Fibroblast of the aortic adventitia (primary cell): ENCODE data around the gene MRPL18. TPM values are rescaled to one million over a fixed set of nuclear protein-coding genes. Genes with fewer than 3 reads are reported as not detected.
A peak's percentile ranks its signal among the peaks of the same experiment; 100 is the strongest.

Source experiments
- DNase-seq: peaks from one replicate; pipeline ENCODE4 v3.0.0-alpha.2; 2010; ENCODE audit warnings: low read depth
- H3K4me3 ChIP-seq: 2 replicates; pipeline ENCODE4 v1.5.1; 2011; ENCODE audit warnings: low read depth, mild to moderate bottlenecking, control low read depth, low read length, moderate library complexity
- total RNA-seq: library from RNA; depleted of rRNA; stranded (reverse); fragments of >200 nt; gene quantifications from 2 replicates; pipeline ENCODE4 v1.2.3, GENCODE V29; 2012; ENCODE audit warnings: low replicate concordance
- TF ChIP-seq, protein P1 (sequence below): IDR thresholded peaks from 2 replicates; pipeline ENCODE4 v1.5.1; 2011; ENCODE audit warnings: mild to moderate bottlenecking, low read length, control low read depth, inconsistent platforms; ENCODE audit not compliant: insufficient read depth

MRPL18 gene
- total RNA-seq, 1 donor: 103 TPM

DNA sequence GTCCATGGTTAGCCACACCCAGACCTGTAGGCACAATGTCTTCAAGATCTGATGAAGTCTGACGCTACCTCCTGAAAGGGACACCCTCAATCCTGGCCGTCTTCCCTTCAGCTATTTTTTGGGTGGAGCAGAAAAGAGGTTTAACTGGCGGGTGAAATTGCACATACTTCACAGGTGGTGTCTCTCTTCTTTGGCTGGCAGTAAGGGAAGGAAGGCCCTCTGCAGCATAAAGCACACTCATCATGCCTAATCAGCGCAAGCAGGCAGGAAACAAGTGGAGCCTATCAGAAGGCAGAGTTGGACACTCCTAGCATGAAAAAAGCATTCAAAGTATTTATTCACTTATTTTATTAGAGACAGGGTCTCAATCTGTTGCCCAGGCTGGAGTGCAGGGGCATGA lies 42.7 kb downstream of the MRPL18 start:
- TF ChIP-seq, protein P1, sequence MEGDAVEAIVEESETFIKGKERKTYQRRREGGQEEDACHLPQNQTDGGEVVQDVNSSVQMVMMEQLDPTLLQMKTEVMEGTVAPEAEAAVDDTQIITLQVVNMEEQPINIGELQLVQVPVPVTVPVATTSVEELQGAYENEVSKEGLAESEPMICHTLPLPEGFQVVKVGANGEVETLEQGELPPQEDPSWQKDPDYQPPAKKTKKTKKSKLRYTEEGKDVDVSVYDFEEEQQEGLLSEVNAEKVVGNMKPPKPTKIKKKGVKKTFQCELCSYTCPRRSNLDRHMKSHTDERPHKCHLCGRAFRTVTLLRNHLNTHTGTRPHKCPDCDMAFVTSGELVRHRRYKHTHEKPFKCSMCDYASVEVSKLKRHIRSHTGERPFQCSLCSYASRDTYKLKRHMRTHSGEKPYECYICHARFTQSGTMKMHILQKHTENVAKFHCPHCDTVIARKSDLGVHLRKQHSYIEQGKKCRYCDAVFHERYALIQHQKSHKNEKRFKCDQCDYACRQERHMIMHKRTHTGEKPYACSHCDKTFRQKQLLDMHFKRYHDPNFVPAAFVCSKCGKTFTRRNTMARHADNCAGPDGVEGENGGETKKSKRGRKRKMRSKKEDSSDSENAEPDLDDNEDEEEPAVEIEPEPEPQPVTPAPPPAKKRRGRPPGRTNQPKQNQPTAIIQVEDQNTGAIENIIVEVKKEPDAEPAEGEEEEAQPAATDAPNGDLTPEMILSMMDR: no peak
- DNase-seq: no peak
- no peak overlapping the region for H3K4me3 ChIP-seq

DNA sequence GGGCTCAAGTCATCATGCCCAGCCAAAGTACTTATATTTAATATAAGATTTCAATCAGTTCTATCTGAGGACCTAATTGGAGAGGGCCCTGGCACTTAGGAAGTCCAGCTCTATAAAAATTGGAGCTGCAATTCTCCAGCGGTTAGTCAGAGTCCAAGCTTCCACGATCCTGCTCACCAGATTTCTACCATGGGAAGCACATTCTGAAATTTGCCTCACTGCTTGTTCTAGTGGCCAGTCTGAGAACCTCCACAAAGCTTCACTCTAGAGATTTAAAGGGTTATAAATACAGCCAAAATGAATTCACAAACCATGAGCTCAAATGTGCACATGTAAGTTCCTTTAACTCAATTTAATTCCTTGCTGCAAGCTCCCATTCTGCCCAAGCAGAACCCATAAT lies 43.3 kb downstream of the MRPL18 start:
- H3K4me3 ChIP-seq: no peak overlapping the region
- TF ChIP-seq, protein P1: peak; percentile 62
- peak; percentile 80 for DNase-seq

DNA sequence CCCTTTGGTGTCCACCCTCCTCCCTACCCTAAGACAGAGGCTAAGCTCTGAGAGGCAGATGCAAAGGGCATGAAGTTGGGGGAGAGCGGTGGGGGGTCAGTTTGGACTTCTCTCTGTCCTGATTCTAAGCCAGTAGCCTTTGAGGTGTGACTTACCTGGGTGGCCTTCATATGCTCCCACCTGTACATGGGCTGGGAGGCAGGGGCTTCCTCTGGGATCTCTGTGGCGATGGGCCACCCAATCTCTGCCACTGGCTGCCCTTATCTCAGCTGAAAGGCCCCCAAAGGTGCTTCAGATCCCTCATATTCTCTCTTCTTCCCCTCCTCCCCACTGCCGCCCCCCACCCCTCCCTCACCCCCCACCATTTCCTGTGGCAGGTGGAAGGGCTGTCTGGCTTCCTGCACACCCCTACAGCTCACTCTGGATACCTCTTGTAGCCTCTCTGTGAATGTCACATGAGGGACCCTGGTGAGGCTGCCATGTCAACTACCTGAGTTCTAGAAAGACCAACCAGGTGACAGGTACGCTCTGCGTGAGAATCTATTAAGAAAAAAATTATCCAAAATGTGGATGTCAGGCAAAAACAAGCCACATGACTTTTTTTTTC lies 43.8 kb downstream of the MRPL18 start:
- DNase-seq: no peak
- H3K4me3 ChIP-seq: no peak overlapping the region
- TF ChIP-seq, protein P1: no peak

DNA sequence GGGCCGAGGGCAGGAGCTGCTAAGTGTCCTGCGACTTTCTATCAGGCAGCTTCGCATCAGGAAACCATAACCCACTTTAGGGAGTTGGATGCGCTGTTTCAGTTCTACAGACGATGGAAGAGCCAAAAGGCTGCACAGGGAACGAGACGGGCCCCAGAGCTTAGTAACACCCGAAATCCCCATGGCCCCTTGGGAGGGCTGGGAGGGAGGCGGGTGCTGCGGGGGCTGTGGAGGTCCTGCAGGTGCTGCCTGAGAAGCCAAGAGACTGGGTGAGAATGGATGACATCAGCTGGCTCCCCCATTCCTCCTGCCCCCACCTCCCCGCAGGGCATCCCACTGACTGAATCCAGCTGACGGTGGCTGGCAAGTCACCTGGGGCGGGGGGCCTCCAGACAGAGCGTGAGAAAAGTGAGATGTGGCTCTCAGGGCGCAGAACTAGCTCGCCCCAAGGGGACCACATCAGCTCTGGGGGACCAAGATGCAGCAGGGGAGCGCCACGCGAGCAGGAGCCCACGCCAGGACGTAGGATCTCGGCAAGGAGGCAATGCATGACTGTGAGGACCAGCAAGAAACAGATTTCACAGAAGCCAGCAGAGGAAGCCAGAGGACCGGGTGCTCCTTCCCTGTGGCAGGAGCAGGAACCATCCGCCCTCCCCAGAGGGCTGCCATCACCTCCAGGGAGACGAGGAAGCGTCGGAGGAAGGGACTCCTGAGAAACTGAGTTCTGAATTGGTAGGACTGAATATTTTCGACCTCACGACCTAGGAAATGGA lies 46.6 kb downstream of the MRPL18 start:
- DNase-seq: peak; percentile 62

DNA sequence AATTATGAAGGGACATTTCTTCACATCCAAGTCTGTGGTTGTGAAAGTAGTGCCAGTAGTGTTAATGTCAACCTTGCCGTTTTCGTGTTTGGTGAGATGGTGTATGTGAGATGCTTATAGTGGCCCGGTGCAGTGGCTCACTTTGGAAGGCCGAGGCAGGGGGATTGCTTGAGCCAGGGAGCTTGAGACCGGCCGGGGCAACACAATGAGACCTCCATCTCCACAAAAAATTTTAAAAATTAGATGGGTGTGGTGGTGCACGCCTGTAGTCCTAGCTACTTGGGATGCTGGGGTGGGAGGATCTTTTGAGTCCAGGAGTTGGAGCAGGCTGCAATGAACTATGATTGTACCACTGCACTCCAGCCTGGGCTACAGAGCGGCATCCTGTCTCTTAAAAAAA lies 47.2 kb downstream of the MRPL18 start:
- H3K4me3 ChIP-seq: no peak overlapping the region
- DNase-seq: no peak
- TF ChIP-seq, protein P1: no peak

More for the DNA sequence above, 46.6 kb downstream of the MRPL18 start:
- TF ChIP-seq, protein P1: no peak
- peak overlapping the region; percentile 5 for H3K4me3 ChIP-seq

DNA sequence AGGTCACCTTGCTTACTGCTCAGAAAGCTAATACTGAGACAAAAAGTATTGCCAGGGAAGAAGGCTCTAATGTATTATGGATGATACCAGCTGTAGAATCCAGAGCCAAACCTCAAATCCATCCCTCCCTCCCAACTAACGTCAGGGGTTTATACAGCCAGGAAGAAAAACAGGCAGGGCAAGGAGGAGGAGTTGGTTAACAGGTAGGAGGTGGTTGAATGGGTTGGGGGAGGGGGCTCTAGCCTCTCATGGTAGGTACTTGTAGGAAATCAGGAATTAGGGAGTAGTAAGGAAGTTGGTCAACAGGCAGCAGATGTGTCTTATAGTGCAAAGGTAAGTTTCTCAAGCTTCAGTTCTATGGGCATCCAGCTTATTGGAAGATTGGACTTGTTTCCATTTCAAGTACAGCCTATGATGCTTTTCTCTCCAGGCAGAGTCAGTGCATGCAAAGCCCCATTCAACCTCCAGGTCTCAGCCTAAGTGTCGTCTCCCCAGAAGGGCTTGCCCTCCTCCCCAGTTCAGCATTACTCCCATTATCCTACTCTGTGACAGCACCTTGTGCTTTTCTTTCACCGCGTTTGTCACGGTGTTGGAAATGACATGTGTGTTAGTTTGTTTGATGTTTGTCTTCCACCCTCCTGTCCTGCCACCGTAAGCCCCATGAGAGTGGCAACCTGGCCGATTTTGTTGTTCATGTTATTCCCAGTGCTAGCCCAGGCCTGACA lies 47.9 kb downstream of the MRPL18 start:
- TF ChIP-seq, protein P1: no peak
- H3K4me3 ChIP-seq: no peak overlapping the region
- DNase-seq: peak; percentile 10
